IgD-negative memory B cell (primary cell): ENCODE results near the gene CLIP3. TPM values are rescaled to one million over a fixed set of nuclear protein-coding genes. Genes with fewer than 3 reads are reported as not detected.
"Not testable (repeated sequence)": the region's sequence is repeated elsewhere in the genome, so short reads cannot be mapped to it uniquely, and the experiment has no call there.

Experiments
- H3K27ac Mint-ChIP-seq, 3 donors: one replicate each; pipeline ENCODE4 v1.8.0; 2020 to 2022; ENCODE audit warnings: mild to moderate bottlenecking in 3 of 3, mixed read lengths in 3 of 3, moderate library complexity in 1 of 3
- H3K27me3 Mint-ChIP-seq: one replicate; pipeline ENCODE4 v1.8.0; 2021; ENCODE audit warnings: mixed read lengths
- H3K36me3 Mint-ChIP-seq: one replicate; pipeline ENCODE4 v1.8.0; 2020; ENCODE audit warnings: mild to moderate bottlenecking, mixed read lengths
- H3K4me1 Mint-ChIP-seq, 3 donors: one replicate each; pipeline ENCODE4 v1.8.0; 2020 to 2022; ENCODE audit warnings: mixed read lengths in 3 of 3, mild to moderate bottlenecking in 1 of 3
- H3K4me3 Mint-ChIP-seq, 4 donors: one replicate each; pipeline ENCODE4 v1.8.0; 2020 to 2022; ENCODE audit warnings: mild to moderate bottlenecking in 4 of 4, mixed read lengths in 4 of 4, moderate library complexity in 3 of 4
- H3K9me3 Mint-ChIP-seq, 3 donors: one replicate each; pipeline ENCODE4 v1.8.0; 2020 to 2021; ENCODE audit warnings: mixed read lengths in 3 of 3, mild to moderate bottlenecking in 1 of 3
- polyA plus RNA-seq: library from polyadenylated mRNA; unstranded; fragments of 300-500 nt; fragmentation: Illumina TruSeq; gene quantifications from one replicate; pipeline ENCODE4 v1.2.3, GENCODE V29; 2021

The CLIP3 gene
- polyA plus RNA-seq, 1 donor from 2014 or later, result 0.23 TPM

- Mint-ChIP-seq H3K27ac (peak within 1 kb of the TSS; percentile 92 to 99 (median 98)), H3K4me1 (peaks cover 0 to 15% (median 11%) of the 10 kb centered on the region in 3 donors), H3K27me3 (no peaks in the 10 kb centered on the region), H3K4me3 (peak within 1 kb of the TSS; percentile 91 to 99 (median 98)), H3K36me3 (peaks cover 5% of the 10 kb centered on the region), H3K9me3 (no peaks in the 10 kb centered on the region)
These were observed 22.3 kb upstream of the CLIP3 start, which contains the start of gene WDR62 for GRCh38 chr19:36054733-36055686. TSS of gene WDR62 (plus strand) at chr19:36054897. CDS start at chr19:36054972, 75 bp downstream.

DNA sequence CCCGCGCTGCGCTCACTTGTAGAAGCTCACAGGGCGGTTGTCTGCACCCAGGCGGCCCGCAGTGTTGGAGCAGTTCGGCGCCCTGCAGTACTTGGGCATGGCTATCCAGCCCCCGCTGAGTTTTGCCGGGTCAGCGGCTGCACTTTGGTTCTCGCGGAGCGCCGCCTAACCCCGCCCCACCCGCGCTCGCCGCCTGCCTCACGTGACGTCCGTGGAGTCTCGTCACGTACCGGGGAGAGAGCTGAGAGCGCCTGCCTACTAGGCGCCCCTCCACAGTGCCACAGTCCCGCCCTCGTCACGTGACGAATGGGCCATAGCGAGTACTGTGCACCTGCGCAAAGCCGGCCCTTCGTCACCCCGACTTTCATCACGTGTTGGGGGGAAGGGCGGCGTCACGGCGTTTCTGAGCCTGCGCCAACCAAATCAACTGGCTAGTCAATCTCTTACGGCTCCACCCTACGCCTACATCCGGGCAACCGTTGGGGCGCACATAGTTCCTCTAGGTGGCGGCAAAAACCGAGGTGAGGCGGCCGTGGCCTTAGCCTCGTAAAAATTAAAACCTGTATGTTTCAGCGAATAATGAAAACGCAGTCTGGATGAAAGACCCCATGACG, 21.6 kb upstream of the CLIP3 start, which contains the start of gene THAP8:
Gene THAP8 (minus strand): TSS at position 167 of the 614 bp plus-strand sequence. CDS start 68 bp downstream, at position 99.
- Mint-ChIP-seq H3K36me3 (peaks cover 5% of the 10 kb centered on the region), H3K27ac (peak within 1 kb of the TSS; percentile 92 to 99 (median 98)), H3K4me3 (peak within 1 kb of the TSS; percentile 91 to 99 (median 98)), H3K9me3 (no peaks in the 10 kb centered on the region), H3K4me1 (peaks cover 0 to 15% (median 11%) of the 10 kb centered on the region in 3 donors), H3K27me3 (no peaks in the 10 kb centered on the region)

- Mint-ChIP-seq H3K9me3 (no peaks in the 10 kb centered on the region), H3K27me3 (no peaks in the 10 kb centered on the region), H3K27ac (peak overlapping the region in 2 of 3 donors; percentile 80 to 91), H3K4me3 (peak overlapping the region in 3 of 4 donors; percentile 9 to 60 (median 59)), H3K36me3 (peaks cover 3% of the 10 kb centered on the region), H3K4me1 (peaks cover 0 to 13% (median 11%) of the 10 kb centered on the region in 3 donors)
These were observed 19.0 kb upstream of the CLIP3 start for GRCh38 chr19:36051637-36052036.

- H3K9me3 Mint-ChIP-seq, result no peaks in the 10 kb centered on the region
- H3K36me3 Mint-ChIP-seq, result peaks cover 3% of the 10 kb centered on the region
- peaks cover 0 to 13% (median 11%) of the 10 kb centered on the region in 3 donors for H3K4me1 Mint-ChIP-seq
- H3K4me3 Mint-ChIP-seq, result peak overlapping the region in 2 of 4 donors; percentile 59 to 60
- H3K27me3 Mint-ChIP-seq, result no peaks in the 10 kb centered on the region
- peak overlapping the region in 2 of 3 donors; percentile 80 to 91 for H3K27ac Mint-ChIP-seq
These were observed 18.6 kb upstream of the CLIP3 start for GRCh38 chr19:36051236-36051635.

DNA sequence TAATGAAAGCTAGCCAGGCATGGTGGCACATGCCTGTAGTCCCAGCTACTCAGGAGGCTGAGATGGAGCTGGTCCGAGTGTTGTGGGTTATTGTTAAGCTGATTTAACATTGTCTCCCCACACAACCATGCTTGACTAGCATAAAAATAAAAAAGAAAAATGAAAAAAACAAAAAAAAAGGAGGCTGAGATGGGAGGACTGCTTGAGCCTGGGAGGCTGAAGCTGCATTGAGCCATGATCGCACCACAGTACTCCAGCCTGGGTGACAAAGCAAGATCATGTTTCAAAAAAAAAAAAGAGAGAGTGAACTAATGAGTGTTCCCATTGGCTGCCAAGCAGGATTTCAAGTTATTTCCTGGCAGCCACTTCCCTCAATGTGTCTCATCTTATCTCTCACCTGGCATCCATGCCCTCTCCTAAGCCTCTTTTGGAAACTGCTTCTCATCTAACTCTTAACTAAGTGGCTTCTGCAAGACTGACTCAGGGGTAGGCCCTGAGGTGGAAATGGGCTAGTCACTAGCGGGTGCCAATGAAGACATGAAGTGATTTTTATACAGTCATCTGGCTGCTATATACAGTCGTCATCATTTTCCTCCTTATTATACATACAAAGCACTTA, 16.5 kb upstream of the CLIP3 start:
- no peaks in the 10 kb centered on the region for H3K9me3 Mint-ChIP-seq
- H3K27ac Mint-ChIP-seq, result no peak overlapping the region
- H3K27me3 Mint-ChIP-seq, result no peaks in the 10 kb centered on the region
- peaks cover 0 to 7% (median 7%) of the 10 kb centered on the region in 3 donors for H3K4me1 Mint-ChIP-seq
- peaks cover 3% of the 10 kb centered on the region for H3K36me3 Mint-ChIP-seq
- no peak overlapping the region for H3K4me3 Mint-ChIP-seq

GRCh38 chr19:36047835-36048234, 15.2 kb upstream of the CLIP3 start:
- Mint-ChIP-seq H3K27me3 (no peaks in the 10 kb centered on the region), H3K9me3 (no peaks in the 10 kb centered on the region), H3K27ac (no peak overlapping the region), H3K36me3 (peaks cover 7% of the 10 kb centered on the region), H3K4me1 (peaks cover 0 to 3% (median 2%) of the 10 kb centered on the region in 3 donors), H3K4me3 (peak overlapping the region in 1 of 4 donors; percentile 73)

- peaks cover 7% of the 10 kb centered on the region for H3K36me3 Mint-ChIP-seq
- no peak overlapping the region for H3K4me3 Mint-ChIP-seq
- peaks cover 0 to 3% (median 2%) of the 10 kb centered on the region in 3 donors for H3K4me1 Mint-ChIP-seq
- H3K9me3 Mint-ChIP-seq, result no peaks in the 10 kb centered on the region
- H3K27me3 Mint-ChIP-seq, result no peaks in the 10 kb centered on the region
- H3K27ac Mint-ChIP-seq, result no peak overlapping the region
These were observed 13.9 kb upstream of the CLIP3 start for GRCh38 chr19:36046443-36047050.

GRCh38 chr19:36043952-36044351, 11.3 kb upstream of the CLIP3 start:
- H3K4me3 Mint-ChIP-seq, result no peak overlapping the region
- peaks cover 8% of the 10 kb centered on the region for H3K36me3 Mint-ChIP-seq

GRCh38 chr19:36041831-36042230, 9.2 kb upstream of the CLIP3 start:
- no peaks in the 10 kb centered on the region for H3K9me3 Mint-ChIP-seq
- H3K36me3 Mint-ChIP-seq, result peaks cover 8% of the 10 kb centered on the region
- H3K4me1 Mint-ChIP-seq, result peaks cover 0 to 2% (median 2%) of the 10 kb centered on the region in 3 donors
- no peak overlapping the region for H3K27ac Mint-ChIP-seq
- H3K27me3 Mint-ChIP-seq, result no peaks in the 10 kb centered on the region
- H3K4me3 Mint-ChIP-seq, result no peak overlapping the region

More at GRCh38 chr19:36043952-36044351, 11.3 kb upstream of the CLIP3 start:
- Mint-ChIP-seq H3K27ac (no peak overlapping the region), H3K4me1 (peaks cover 0 to 2% (median 2%) of the 10 kb centered on the region in 3 donors), H3K9me3 (no peaks in the 10 kb centered on the region), H3K27me3 (no peaks in the 10 kb centered on the region)

- H3K9me3 Mint-ChIP-seq, H3K36me3 Mint-ChIP-seq, H3K27me3 Mint-ChIP-seq, H3K4me3 Mint-ChIP-seq, H3K4me1 Mint-ChIP-seq, H3K27ac Mint-ChIP-seq: not testable (repeated sequence)
These were observed 8.4 kb upstream of the CLIP3 start for GRCh38 chr19:36041092-36041491.

DNA sequence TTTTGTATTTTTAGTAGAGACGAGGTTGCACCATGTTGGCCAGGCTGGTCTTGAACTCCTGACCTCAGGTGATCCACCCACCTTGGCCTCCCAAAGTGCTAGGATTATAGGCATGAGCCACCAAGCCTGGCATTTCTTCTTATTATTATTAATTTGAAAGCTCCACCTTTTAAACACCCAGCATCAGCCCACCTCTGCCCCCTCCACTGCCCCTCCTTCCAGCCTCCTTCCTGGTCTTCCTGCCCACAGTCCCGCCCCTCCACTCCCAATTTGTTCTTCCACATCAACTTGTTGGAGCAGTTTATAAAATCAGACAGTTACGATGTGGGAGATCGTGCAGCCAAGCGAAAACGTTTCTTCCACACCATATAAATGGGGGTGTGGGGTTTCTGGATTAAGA, 7.8 kb upstream of the CLIP3 start:
- Mint-ChIP-seq H3K4me3 (no peak overlapping the region), H3K9me3 (no peaks in the 10 kb centered on the region), H3K36me3 (peaks cover 8% of the 10 kb centered on the region), H3K27ac (no peak overlapping the region), H3K4me1 (peaks cover 0 to 2% (median 1%) of the 10 kb centered on the region in 3 donors), H3K27me3 (no peaks in the 10 kb centered on the region)

GRCh38 chr19:36031308-36031707, 1.4 kb downstream of the CLIP3 start:
- no peak overlapping the region for H3K27ac Mint-ChIP-seq
- no peaks in the 10 kb centered on the region for H3K9me3 Mint-ChIP-seq
- peaks cover 15% of the 10 kb centered on the region for H3K36me3 Mint-ChIP-seq
- H3K4me3 Mint-ChIP-seq, result no peak overlapping the region
- peaks cover 3% of the 10 kb centered on the region for H3K27me3 Mint-ChIP-seq
- H3K4me1 Mint-ChIP-seq, result peaks cover 0 to 2% (median 1%) of the 10 kb centered on the region in 3 donors

GRCh38 chr19:36030264-36031148, 2.2 kb downstream of the CLIP3 start:
- Mint-ChIP-seq H3K27ac (peak overlapping the region in 1 of 3 donors; percentile 45), H3K4me3 (no peak overlapping the region), H3K4me1 (peaks cover 0 to 2% (median 0%) of the 10 kb centered on the region in 3 donors), H3K36me3 (peaks cover 17% of the 10 kb centered on the region), H3K9me3 (no peaks in the 10 kb centered on the region), H3K27me3 (peaks cover 3% of the 10 kb centered on the region)
